WTC11 (cell line): ENCODE results near the gene CLIC3. TPM values are rescaled to one million over a fixed set of nuclear protein-coding genes. Genes with fewer than 3 reads are reported as not detected.

Experiments used
- ATAC-seq: fragments of 200-7000 bp; cut with Tn5 transposase; 2 replicates; pipeline ENCODE4 v1.10.0; 2021; ENCODE audit warnings: mild to moderate bottlenecking, moderate library complexity
- CTCF ChIA-PET: fragments of 300-600 bp; sonication (Branson Sonifier 250); formaldehyde crosslinking; loops from one replicate; lab custom pipeline; 2021; ENCODE audit warnings: antibody characterized with exemption; lab: Charles Lee
- POLR2A ChIA-PET: fragments of 350-600 bp; sonication (Branson Sonifier 250); formaldehyde crosslinking; loops from one replicate; lab custom pipeline; 2021; ENCODE audit warnings: antibody characterized with exemption; lab: Charles Lee
- DNase-seq: peaks from one replicate; pipeline ENCODE4 v3.0.0; 2021; ENCODE audit warnings: low spot score
- H3K27ac Mint-ChIP-seq: 2 replicates; pipeline ENCODE4 v1.8.0; 2021; ENCODE audit warnings: mixed read lengths
- H3K27me3 Mint-ChIP-seq: 2 replicates; pipeline ENCODE4 v1.8.0; 2021; ENCODE audit warnings: low read depth, mild to moderate bottlenecking, moderate library complexity, mixed read lengths
- H3K36me3 Mint-ChIP-seq: 2 replicates; pipeline ENCODE4 v1.8.0; 2021; ENCODE audit warnings: mixed read lengths
- H3K4me1 Mint-ChIP-seq: 2 replicates; pipeline ENCODE4 v1.8.0; 2022; ENCODE audit warnings: mixed read lengths
- H3K4me3 Mint-ChIP-seq: 2 replicates; pipeline ENCODE4 v1.8.0; 2021; ENCODE audit warnings: mild to moderate bottlenecking, moderate library complexity, mixed read lengths
- H3K9me3 Mint-ChIP-seq: 2 replicates; pipeline ENCODE4 v1.8.0; 2021; ENCODE audit warnings: mixed read lengths
- ELF4 ChIP-seq: sonication (generic); formaldehyde crosslinking; IDR thresholded peaks from 2 replicates; pipeline ENCODE4 v1.8.1; 2022; ENCODE audit warnings: low read depth, mild to moderate bottlenecking, moderate library complexity, missing genetic modification reagents
- HMGA2 ChIP-seq: fragments of 250-450 bp; sonication (Bioruptor Pico); IDR thresholded peaks from 2 replicates; pipeline ENCODE4 v1.4.0; 2021; ENCODE audit warnings: mild to moderate bottlenecking, moderate library complexity
- NR2C2 ChIP-seq: sonication (generic); formaldehyde crosslinking; IDR thresholded peaks from 2 replicates; pipeline ENCODE4 v1.8.0; 2022; ENCODE audit warnings: mild to moderate bottlenecking, missing genetic modification reagents
- TEAD1 ChIP-seq: sonication (generic); formaldehyde crosslinking; IDR thresholded peaks from 2 replicates; pipeline ENCODE4 v1.8.0; 2022; ENCODE audit warnings: mild to moderate bottlenecking, missing genetic modification reagents
- TP53 ChIP-seq: sonication (generic); formaldehyde crosslinking; IDR thresholded peaks from 2 replicates; pipeline ENCODE4 v1.8.1; 2023; ENCODE audit warnings: mild to moderate bottlenecking, missing genetic modification reagents
- ZNF263 ChIP-seq: sonication (generic); formaldehyde crosslinking; IDR thresholded peaks from 2 replicates; pipeline ENCODE4 v1.8.1; 2022; ENCODE audit warnings: low read depth, mild to moderate bottlenecking, moderate library complexity, missing genetic modification reagents
- total RNA-seq: library from RNA; stranded (reverse); gene quantifications from 3 replicates; pipeline ENCODE4 v1.2.3, GENCODE V29; 2021
- TF ChIP-seq, protein P1 (sequence below): fragments of 250-450 bp; sonication (Bioruptor Pico); IDR thresholded peaks from 2 replicates; pipeline ENCODE4 v1.8.0; 2021; ENCODE audit warnings: mild to moderate bottlenecking
- TF ChIP-seq, protein P2 (sequence below): sonication (generic); formaldehyde crosslinking; IDR thresholded peaks from 2 replicates; pipeline ENCODE4 v1.8.1; 2022; ENCODE audit warnings: mild to moderate bottlenecking, missing genetic modification reagents, moderate library complexity, borderline replicate concordance
- TF ChIP-seq, protein P3 (sequence below): sonication (generic); formaldehyde crosslinking; IDR thresholded peaks from 2 replicates; pipeline ENCODE4 v1.8.0; 2022; ENCODE audit warnings: mild to moderate bottlenecking, missing genetic modification reagents
- TF ChIP-seq, protein P4 (sequence below): sonication (generic); formaldehyde crosslinking; conservative IDR thresholded peaks from 2 replicates; pipeline ENCODE4 v1.8.1; 2023; ENCODE audit warnings: mild to moderate bottlenecking, low read depth, missing genetic modification reagents, moderate library complexity
- TF ChIP-seq, protein P5 (sequence below): sonication (generic); formaldehyde crosslinking; IDR thresholded peaks from 2 replicates; pipeline ENCODE4 v1.8.1; 2022; ENCODE audit warnings: mild to moderate bottlenecking, moderate library complexity, missing genetic modification reagents
- TF ChIP-seq, protein P6 (sequence below): sonication (generic); formaldehyde crosslinking; IDR thresholded peaks from 2 replicates; pipeline ENCODE4 v1.8.1; 2023; ENCODE audit warnings: mild to moderate bottlenecking, moderate library complexity, missing genetic modification reagents
- TF ChIP-seq, protein P7 (sequence below): sonication (generic); formaldehyde crosslinking; IDR thresholded peaks from 2 replicates; pipeline ENCODE4 v1.8.0; 2023; ENCODE audit warnings: missing genetic modification reagents
- TF ChIP-seq, protein P8 (sequence below): sonication (generic); formaldehyde crosslinking; IDR thresholded peaks from 2 replicates; pipeline ENCODE4 v1.8.1; 2022; ENCODE audit warnings: missing genetic modification reagents, borderline replicate concordance

Gene CLIC3
- total RNA-seq, 1 experiment from 2014 or later: 0.31 TPM

DNA sequence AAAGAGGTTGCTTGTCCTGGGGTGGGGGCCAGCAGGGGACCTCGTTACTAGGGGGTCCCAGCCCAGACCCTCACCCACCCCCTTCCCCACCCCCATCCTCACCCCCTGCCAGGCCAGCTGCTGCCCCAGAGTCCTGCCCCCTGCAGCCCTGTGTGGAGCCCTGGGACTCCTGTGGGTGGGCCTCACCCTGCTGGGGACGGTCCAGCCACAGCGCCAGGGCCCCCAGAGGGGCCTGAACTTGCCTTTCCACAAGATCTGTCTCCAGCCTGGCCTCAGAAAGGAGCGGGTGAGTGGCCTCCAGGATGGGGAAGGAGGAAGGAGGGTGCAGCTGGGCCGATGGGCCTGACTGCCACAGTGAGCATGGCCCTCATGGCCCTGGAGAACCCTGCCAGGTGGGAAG is 26.6 kb downstream of the CLIC3 start:
- Mint-ChIP-seq H3K36me3 (no peaks in the 10 kb centered on the region), H3K27ac (no peak overlapping the region), H3K9me3 (no peaks in the 10 kb centered on the region), H3K4me1 (peaks cover 10% of the 10 kb centered on the region), H3K4me3 (no peak overlapping the region), H3K27me3 (no peaks in the 10 kb centered on the region)
- ChIA-PET CTCF (interaction anchor here (0.5 to 4.5 kb wide), 5 partner anchors 8 to 331 kb away, joined by 3 to 19 read pairs (median 8); no protein-coding TSS in a partner anchor), POLR2A (no interaction called here)
- no peak for DNase-seq
- no peak for ATAC-seq
- TF ChIP-seq HMGA2 (CRISPR knock-in tag): no peak
- TF ChIP-seq, protein P1, sequence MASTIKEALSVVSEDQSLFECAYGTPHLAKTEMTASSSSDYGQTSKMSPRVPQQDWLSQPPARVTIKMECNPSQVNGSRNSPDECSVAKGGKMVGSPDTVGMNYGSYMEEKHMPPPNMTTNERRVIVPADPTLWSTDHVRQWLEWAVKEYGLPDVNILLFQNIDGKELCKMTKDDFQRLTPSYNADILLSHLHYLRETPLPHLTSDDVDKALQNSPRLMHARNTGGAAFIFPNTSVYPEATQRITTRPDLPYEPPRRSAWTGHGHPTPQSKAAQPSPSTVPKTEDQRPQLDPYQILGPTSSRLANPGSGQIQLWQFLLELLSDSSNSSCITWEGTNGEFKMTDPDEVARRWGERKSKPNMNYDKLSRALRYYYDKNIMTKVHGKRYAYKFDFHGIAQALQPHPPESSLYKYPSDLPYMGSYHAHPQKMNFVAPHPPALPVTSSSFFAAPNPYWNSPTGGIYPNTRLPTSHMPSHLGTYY (CRISPR knock-in tag): no peak

DNA sequence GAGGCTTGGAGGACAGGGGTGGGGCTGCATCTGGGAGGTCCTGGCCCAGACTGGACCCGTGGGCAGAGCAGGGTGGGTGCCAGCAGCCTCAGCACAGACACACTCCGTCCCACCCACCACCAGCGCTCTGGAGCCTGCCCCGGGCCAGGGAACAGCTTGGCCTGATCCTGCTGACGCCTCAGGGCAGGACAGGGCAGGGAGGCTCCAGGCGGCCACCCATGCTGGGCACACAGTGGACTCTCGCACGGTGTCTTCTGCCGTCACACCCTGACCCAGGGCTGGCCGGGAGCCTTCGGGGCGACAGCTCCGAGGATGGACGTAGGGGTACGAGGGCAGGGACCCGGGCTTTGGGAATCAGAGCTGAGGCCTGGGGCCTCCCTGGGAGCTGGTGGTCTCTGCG is 27.2 kb downstream of the CLIC3 start:
- ChIA-PET POLR2A (interaction anchor here (0.6 kb wide), 1 partner anchor 407 kb away, joined by 5 read pairs; no protein-coding TSS in a partner anchor), CTCF (interaction anchor here (0.5 to 4.5 kb wide), 6 partner anchors 9 to 331 kb away, joined by 3 to 19 read pairs (median 6); no protein-coding TSS in a partner anchor)
- Mint-ChIP-seq H3K27me3 (no peaks in the 10 kb centered on the region), H3K36me3 (no peaks in the 10 kb centered on the region), H3K9me3 (no peaks in the 10 kb centered on the region), H3K27ac (no peak overlapping the region), H3K4me1 (peaks cover 10% of the 10 kb centered on the region), H3K4me3 (no peak overlapping the region)
- ATAC-seq (no peak), DNase-seq (no peak)
- TF ChIP-seq, protein P2, sequence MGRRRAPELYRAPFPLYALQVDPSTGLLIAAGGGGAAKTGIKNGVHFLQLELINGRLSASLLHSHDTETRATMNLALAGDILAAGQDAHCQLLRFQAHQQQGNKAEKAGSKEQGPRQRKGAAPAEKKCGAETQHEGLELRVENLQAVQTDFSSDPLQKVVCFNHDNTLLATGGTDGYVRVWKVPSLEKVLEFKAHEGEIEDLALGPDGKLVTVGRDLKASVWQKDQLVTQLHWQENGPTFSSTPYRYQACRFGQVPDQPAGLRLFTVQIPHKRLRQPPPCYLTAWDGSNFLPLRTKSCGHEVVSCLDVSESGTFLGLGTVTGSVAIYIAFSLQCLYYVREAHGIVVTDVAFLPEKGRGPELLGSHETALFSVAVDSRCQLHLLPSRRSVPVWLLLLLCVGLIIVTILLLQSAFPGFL (CRISPR knock-in tag): no peak
- TF ChIP-seq ZNF263 (CRISPR knock-in tag) (no peak), ELF4 (no peak)
- TF ChIP-seq, protein P3, sequence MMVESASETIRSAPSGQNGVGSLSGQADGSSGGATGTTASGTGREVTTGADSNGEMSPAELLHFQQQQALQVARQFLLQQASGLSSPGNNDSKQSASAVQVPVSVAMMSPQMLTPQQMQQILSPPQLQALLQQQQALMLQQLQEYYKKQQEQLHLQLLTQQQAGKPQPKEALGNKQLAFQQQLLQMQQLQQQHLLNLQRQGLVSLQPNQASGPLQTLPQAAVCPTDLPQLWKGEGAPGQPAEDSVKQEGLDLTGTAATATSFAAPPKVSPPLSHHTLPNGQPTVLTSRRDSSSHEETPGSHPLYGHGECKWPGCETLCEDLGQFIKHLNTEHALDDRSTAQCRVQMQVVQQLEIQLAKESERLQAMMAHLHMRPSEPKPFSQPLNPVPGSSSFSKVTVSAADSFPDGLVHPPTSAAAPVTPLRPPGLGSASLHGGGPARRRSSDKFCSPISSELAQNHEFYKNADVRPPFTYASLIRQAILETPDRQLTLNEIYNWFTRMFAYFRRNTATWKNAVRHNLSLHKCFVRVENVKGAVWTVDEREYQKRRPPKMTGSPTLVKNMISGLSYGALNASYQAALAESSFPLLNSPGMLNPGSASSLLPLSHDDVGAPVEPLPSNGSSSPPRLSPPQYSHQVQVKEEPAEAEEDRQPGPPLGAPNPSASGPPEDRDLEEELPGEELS (CRISPR knock-in tag): no peak
- TF ChIP-seq, protein P4, sequence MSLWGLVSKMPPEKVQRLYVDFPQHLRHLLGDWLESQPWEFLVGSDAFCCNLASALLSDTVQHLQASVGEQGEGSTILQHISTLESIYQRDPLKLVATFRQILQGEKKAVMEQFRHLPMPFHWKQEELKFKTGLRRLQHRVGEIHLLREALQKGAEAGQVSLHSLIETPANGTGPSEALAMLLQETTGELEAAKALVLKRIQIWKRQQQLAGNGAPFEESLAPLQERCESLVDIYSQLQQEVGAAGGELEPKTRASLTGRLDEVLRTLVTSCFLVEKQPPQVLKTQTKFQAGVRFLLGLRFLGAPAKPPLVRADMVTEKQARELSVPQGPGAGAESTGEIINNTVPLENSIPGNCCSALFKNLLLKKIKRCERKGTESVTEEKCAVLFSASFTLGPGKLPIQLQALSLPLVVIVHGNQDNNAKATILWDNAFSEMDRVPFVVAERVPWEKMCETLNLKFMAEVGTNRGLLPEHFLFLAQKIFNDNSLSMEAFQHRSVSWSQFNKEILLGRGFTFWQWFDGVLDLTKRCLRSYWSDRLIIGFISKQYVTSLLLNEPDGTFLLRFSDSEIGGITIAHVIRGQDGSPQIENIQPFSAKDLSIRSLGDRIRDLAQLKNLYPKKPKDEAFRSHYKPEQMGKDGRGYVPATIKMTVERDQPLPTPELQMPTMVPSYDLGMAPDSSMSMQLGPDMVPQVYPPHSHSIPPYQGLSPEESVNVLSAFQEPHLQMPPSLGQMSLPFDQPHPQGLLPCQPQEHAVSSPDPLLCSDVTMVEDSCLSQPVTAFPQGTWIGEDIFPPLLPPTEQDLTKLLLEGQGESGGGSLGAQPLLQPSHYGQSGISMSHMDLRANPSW (CRISPR knock-in tag): no peak
- TF ChIP-seq, protein P5, sequence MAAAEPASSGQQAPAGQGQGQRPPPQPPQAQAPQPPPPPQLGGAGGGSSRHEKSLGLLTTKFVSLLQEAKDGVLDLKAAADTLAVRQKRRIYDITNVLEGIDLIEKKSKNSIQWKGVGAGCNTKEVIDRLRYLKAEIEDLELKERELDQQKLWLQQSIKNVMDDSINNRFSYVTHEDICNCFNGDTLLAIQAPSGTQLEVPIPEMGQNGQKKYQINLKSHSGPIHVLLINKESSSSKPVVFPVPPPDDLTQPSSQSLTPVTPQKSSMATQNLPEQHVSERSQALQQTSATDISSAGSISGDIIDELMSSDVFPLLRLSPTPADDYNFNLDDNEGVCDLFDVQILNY: no peak

DNA sequence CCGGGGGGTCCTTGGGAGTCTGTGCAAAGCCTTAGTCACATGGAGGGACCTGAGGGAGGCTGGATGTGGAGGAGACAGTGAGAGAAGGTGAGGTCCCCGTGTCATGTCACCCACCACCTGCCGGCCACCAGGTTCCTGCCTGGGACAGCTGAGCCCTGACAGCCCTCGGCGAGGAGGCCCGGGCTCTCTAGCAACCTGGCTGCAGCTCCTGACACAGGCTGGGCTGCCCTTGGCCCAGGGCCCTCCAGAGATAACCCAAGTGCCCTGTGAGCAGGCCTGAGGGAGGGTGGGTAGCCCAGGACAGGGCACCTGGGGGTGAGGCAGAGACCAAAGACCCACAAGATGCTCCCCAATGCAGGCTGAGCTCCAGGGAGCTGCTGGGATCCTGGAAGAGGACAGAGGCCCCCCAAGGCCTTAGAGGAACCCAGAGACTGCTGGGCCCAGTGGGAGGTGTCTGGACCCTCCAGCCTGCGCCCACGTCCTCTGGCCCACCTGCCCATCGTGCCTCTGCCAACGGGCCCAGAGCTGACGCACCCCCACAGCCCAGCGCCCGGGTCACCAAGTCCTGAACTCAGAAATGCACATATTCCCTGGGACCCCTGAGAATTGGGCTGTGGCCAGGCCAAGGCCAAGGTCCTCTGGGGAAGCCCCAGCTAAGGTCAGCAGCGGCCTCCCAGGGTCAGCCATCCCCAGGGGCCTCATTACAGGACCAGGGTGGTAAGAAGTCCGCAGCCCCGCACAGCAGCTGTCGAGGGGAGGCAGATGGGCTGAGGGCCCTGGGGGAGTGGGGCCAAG is 27.8 kb downstream of the CLIC3 start:
- ChIA-PET CTCF (interaction anchor here (0.6 to 4.5 kb wide), 5 partner anchors 10 to 99 kb away, joined by 3 to 19 read pairs (median 5); no protein-coding TSS in a partner anchor), POLR2A (interaction anchor here (0.6 kb wide), 1 partner anchor 408 kb away, joined by 5 read pairs; no protein-coding TSS in a partner anchor)
- Mint-ChIP-seq H3K4me1 (peaks cover 10% of the 10 kb centered on the region), H3K4me3 (no peak overlapping the region), H3K9me3 (no peaks in the 10 kb centered on the region), H3K36me3 (no peaks in the 10 kb centered on the region), H3K27me3 (no peaks in the 10 kb centered on the region), H3K27ac (no peak overlapping the region)
- DNase-seq: no peak
- no peak for ATAC-seq
- TF ChIP-seq TP53 (no peak), NR2C2 (no peak), TEAD1 (CRISPR knock-in tag) (no peak)
- TF ChIP-seq, protein P6, sequence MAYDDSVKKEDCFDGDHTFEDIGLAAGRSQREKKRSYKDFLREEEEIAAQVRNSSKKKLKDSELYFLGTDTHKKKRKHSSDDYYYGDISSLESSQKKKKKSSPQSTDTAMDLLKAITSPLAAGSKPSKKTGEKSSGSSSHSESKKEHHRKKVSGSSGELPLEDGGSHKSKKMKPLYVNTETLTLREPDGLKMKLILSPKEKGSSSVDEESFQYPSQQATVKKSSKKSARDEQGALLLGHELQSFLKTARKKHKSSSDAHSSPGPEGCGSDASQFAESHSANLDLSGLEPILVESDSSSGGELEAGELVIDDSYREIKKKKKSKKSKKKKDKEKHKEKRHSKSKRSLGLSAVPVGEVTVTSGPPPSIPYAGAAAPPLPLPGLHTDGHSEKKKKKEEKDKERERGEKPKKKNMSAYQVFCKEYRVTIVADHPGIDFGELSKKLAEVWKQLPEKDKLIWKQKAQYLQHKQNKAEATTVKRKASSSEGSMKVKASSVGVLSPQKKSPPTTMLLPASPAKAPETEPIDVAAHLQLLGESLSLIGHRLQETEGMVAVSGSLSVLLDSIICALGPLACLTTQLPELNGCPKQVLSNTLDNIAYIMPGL (CRISPR knock-in tag): no peak
- TF ChIP-seq, protein P7, sequence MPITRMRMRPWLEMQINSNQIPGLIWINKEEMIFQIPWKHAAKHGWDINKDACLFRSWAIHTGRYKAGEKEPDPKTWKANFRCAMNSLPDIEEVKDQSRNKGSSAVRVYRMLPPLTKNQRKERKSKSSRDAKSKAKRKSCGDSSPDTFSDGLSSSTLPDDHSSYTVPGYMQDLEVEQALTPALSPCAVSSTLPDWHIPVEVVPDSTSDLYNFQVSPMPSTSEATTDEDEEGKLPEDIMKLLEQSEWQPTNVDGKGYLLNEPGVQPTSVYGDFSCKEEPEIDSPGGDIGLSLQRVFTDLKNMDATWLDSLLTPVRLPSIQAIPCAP (CRISPR knock-in tag): no peak
- TF ChIP-seq, protein P8, sequence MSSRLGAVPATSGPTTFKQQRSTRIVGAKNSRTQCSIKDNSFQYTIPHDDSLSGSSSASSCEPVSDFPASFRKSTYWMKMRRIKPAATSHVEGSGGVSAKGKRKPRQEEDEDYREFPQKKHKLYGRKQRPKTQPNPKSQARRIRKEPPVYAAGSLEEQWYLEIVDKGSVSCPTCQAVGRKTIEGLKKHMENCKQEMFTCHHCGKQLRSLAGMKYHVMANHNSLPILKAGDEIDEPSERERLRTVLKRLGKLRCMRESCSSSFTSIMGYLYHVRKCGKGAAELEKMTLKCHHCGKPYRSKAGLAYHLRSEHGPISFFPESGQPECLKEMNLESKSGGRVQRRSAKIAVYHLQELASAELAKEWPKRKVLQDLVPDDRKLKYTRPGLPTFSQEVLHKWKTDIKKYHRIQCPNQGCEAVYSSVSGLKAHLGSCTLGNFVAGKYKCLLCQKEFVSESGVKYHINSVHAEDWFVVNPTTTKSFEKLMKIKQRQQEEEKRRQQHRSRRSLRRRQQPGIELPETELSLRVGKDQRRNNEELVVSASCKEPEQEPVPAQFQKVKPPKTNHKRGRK: no peak
